Measurements from ENCODE around the gene SMIM44.

The SMIM44 gene

GRCh38 chr19:3443840-3444694 is 39.2 kb downstream of the SMIM44 start:
- H3K9ac ChIP-seq (ENCODE audit: low read length), result no peak overlapping the region
- peaks cover 91% of the 10 kb centered on the region for H3K27me3 ChIP-seq (replicated peaks; ENCODE audit: insufficient read depth, low read length)
- DNase-seq, result no peak
- H3K4me1 ChIP-seq (ENCODE audit: low read length), result no peaks in the 10 kb centered on the region
- no peak overlapping the region for H3K27ac ChIP-seq (ENCODE audit: low read length)
- no peaks in the 10 kb centered on the region for H4K20me1 ChIP-seq (ENCODE audit: insufficient read depth, low read length)
- H3K79me2 ChIP-seq (ENCODE audit: low read length), result no peaks in the 10 kb centered on the region
- TF ChIP-seq EZH2phosphoT487 (IDR thresholded peaks at IDR 0.05; ENCODE audit: low read length) (no peak), EZH2 (optimal IDR thresholded peaks at IDR 0.05; ENCODE audit: low read depth, low read length) (no peak)
- TF ChIP-seq, protein P1, sequence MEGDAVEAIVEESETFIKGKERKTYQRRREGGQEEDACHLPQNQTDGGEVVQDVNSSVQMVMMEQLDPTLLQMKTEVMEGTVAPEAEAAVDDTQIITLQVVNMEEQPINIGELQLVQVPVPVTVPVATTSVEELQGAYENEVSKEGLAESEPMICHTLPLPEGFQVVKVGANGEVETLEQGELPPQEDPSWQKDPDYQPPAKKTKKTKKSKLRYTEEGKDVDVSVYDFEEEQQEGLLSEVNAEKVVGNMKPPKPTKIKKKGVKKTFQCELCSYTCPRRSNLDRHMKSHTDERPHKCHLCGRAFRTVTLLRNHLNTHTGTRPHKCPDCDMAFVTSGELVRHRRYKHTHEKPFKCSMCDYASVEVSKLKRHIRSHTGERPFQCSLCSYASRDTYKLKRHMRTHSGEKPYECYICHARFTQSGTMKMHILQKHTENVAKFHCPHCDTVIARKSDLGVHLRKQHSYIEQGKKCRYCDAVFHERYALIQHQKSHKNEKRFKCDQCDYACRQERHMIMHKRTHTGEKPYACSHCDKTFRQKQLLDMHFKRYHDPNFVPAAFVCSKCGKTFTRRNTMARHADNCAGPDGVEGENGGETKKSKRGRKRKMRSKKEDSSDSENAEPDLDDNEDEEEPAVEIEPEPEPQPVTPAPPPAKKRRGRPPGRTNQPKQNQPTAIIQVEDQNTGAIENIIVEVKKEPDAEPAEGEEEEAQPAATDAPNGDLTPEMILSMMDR (IDR thresholded peaks at IDR 0.05; ENCODE audit: low read length), result no peak
- H3K36me3 ChIP-seq (replicated peaks; ENCODE audit: insufficient read depth, low read length), result no peaks in the 10 kb centered on the region
- H3F3A ChIP-seq (ENCODE audit: insufficient read depth, low read length), result no peaks in the 10 kb centered on the region
- no peak overlapping the region for H3K4me2 ChIP-seq (ENCODE audit: low read depth, low read length)
- H3K4me3 ChIP-seq (ENCODE audit: low read length), result no peak overlapping the region
- no peaks in the 10 kb centered on the region for H3K9me2 ChIP-seq (replicated peaks; ENCODE audit: insufficient read depth, low read length)
- H2AFZ ChIP-seq (ENCODE audit: low read length), result no peak overlapping the region
- no peaks in the 10 kb centered on the region for H3K9me3 ChIP-seq (replicated peaks; ENCODE audit: insufficient read depth, low read length)

DNA sequence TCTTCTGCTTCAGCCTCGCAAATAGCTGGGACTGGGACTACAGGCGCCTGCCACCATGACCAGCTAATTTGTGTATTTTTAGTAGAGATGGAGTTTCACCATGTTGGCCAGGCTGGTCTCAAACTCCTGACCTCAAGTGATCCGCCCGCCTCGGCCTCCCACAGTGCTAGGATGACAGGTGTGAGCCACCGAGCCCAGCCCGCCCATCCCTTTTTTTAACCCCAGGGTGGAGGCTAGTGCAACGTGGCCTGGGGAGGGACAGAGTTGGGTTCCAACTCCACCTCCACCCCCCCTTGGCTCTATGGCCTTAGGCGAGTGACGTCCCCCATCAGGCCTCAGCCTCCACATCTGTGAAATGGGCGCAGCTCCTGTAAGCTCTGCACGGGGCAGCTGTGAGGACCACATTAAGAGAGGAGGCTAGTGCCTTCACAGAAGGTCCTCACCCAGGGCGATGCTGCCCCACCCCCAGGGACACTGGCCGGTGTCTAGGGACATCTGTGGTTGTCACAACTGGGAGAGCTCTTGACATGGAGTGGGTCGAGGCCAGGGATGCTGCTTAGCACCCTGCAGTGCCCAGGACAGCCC is 40.7 kb downstream of the SMIM44 start:
- no peak overlapping the region for H2AFZ ChIP-seq (ENCODE audit: low read length)
- H3K9me2 ChIP-seq (replicated peaks; ENCODE audit: insufficient read depth, low read length), result no peaks in the 10 kb centered on the region
- no peak overlapping the region for H3K9ac ChIP-seq (ENCODE audit: low read length)
- H3K4me3 ChIP-seq (ENCODE audit: low read length), result no peak overlapping the region
- H3K27ac ChIP-seq (ENCODE audit: low read length), result no peak overlapping the region
- H3K79me2 ChIP-seq (ENCODE audit: low read length), result no peaks in the 10 kb centered on the region
- H3F3A ChIP-seq (ENCODE audit: insufficient read depth, low read length), result no peaks in the 10 kb centered on the region
- H3K27me3 ChIP-seq (replicated peaks; ENCODE audit: insufficient read depth, low read length), result peaks cover 89% of the 10 kb centered on the region
- TF ChIP-seq EZH2 (optimal IDR thresholded peaks at IDR 0.05; ENCODE audit: low read depth, low read length), result no peak
- TF ChIP-seq, protein P1 (IDR thresholded peaks at IDR 0.05; ENCODE audit: low read length), result no peak
- no peak for TF ChIP-seq EZH2phosphoT487 (IDR thresholded peaks at IDR 0.05; ENCODE audit: low read length)
- no peaks in the 10 kb centered on the region for H3K4me1 ChIP-seq (ENCODE audit: low read length)
- H3K9me3 ChIP-seq (replicated peaks; ENCODE audit: insufficient read depth, low read length), result no peaks in the 10 kb centered on the region
- no peaks in the 10 kb centered on the region for H3K36me3 ChIP-seq (replicated peaks; ENCODE audit: insufficient read depth, low read length)
- H4K20me1 ChIP-seq (ENCODE audit: insufficient read depth, low read length), result no peaks in the 10 kb centered on the region
- DNase-seq, result no peak
- H3K4me2 ChIP-seq (ENCODE audit: low read depth, low read length), result no peak overlapping the region

GRCh38 chr19:3441986-3442329 is 41.3 kb downstream of the SMIM44 start:
- no peak for DNase-seq
- no peaks in the 10 kb centered on the region for H3K9me2 ChIP-seq (replicated peaks; ENCODE audit: insufficient read depth, low read length)
- H3F3A ChIP-seq (ENCODE audit: insufficient read depth, low read length), result no peaks in the 10 kb centered on the region
- peaks cover 86% of the 10 kb centered on the region for H3K27me3 ChIP-seq (replicated peaks; ENCODE audit: insufficient read depth, low read length)
- TF ChIP-seq EZH2phosphoT487 (IDR thresholded peaks at IDR 0.05; ENCODE audit: low read length), result no peak
- TF ChIP-seq, protein P1 (IDR thresholded peaks at IDR 0.05; ENCODE audit: low read length), result no peak
- no peak for TF ChIP-seq EZH2 (optimal IDR thresholded peaks at IDR 0.05; ENCODE audit: low read depth, low read length)
- no peaks in the 10 kb centered on the region for H4K20me1 ChIP-seq (ENCODE audit: insufficient read depth, low read length)
- H3K9me3 ChIP-seq (replicated peaks; ENCODE audit: insufficient read depth, low read length), result no peaks in the 10 kb centered on the region
- H2AFZ ChIP-seq (ENCODE audit: low read length), result no peak overlapping the region
- no peak overlapping the region for H3K27ac ChIP-seq (ENCODE audit: low read length)
- no peaks in the 10 kb centered on the region for H3K4me1 ChIP-seq (ENCODE audit: low read length)
- no peaks in the 10 kb centered on the region for H3K79me2 ChIP-seq (ENCODE audit: low read length)
- no peak overlapping the region for H3K4me2 ChIP-seq (ENCODE audit: low read depth, low read length)
- H3K9ac ChIP-seq (ENCODE audit: low read length), result no peak overlapping the region
- H3K4me3 ChIP-seq (ENCODE audit: low read length), result no peak overlapping the region
- H3K36me3 ChIP-seq (replicated peaks; ENCODE audit: insufficient read depth, low read length), result no peaks in the 10 kb centered on the region
